HG03460 (cell line): ENCODE data around the gene ZBTB5.

Source experiments
- ATAC-seq: cut with Tn5 transposase; IDR thresholded peaks from one replicate; pipeline ENCODE4 v1.9.1; 2021; ENCODE audit not compliant: unreplicated experiment

The ZBTB5 gene

GRCh38 chr9:37453827-37454226 is 11.4 kb downstream of the ZBTB5 start:
- ATAC-seq: no peak

GRCh38 chr9:37452611-37453010 is 12.6 kb downstream of the ZBTB5 start:
- ATAC-seq: no peak

GRCh38 chr9:37451628-37452027 is 13.6 kb downstream of the ZBTB5 start:
- ATAC-seq: no peak

GRCh38 chr9:37449862-37450632 is 15.2 kb downstream of the ZBTB5 start:
- ATAC-seq: no peak

- ATAC-seq: no peak
Observed at GRCh38 chr9:37447111-37447510, 18.1 kb downstream of the ZBTB5 start.

GRCh38 chr9:37446401-37446800 is 18.8 kb downstream of the ZBTB5 start:
- ATAC-seq: no peak

- no peak for ATAC-seq
Observed at GRCh38 chr9:37445832-37446231, 19.4 kb downstream of the ZBTB5 start.

- ATAC-seq: no peak
Observed at GRCh38 chr9:37444890-37445289, 20.4 kb downstream of the ZBTB5 start.

- no peak for ATAC-seq
Observed at GRCh38 chr9:37443566-37443965, 21.7 kb downstream of the ZBTB5 start.

- no peak for ATAC-seq
Observed at GRCh38 chr9:37442556-37442955, 22.7 kb downstream of the ZBTB5 start.

- ATAC-seq: no peak
Observed at GRCh38 chr9:37441776-37442370, 23.4 kb downstream of the ZBTB5 start.

GRCh38 chr9:37438359-37438758 is 26.9 kb downstream of the ZBTB5 start:
- no peak for ATAC-seq

GRCh38 chr9:37437621-37438020 is 27.6 kb downstream of the ZBTB5 start:
- ATAC-seq: no peak

- no peak for ATAC-seq
Observed at GRCh38 chr9:37437010-37437409, 28.2 kb downstream of the ZBTB5 start.

- no peak for ATAC-seq
Observed at GRCh38 chr9:37436540-37436939, 28.7 kb downstream of the ZBTB5 start.

- ATAC-seq: no peak
Observed at GRCh38 chr9:37433867-37434371, 31.3 kb downstream of the ZBTB5 start.

GRCh38 chr9:37432020-37432419 is 33.2 kb downstream of the ZBTB5 start:
- no peak for ATAC-seq

GRCh38 chr9:37430841-37431597 is 34.2 kb downstream of the ZBTB5 start:
- no peak for ATAC-seq

GRCh38 chr9:37429441-37430285 is 35.6 kb downstream of the ZBTB5 start:
- no peak for ATAC-seq

- no peak for ATAC-seq
Observed at GRCh38 chr9:37428345-37428744, 36.9 kb downstream of the ZBTB5 start.

- no peak for ATAC-seq
Observed at GRCh38 chr9:37426846-37427245, 38.4 kb downstream of the ZBTB5 start.
